GM12872 (cell line): ENCODE measurements around the gene PPP2R2B.

Experiments used
- CTCF ChIP-seq: IDR thresholded peaks from 3 replicates; pipeline ENCODE4 v1.5.1; 2011; ENCODE audit warnings: low read depth, mild to moderate bottlenecking, low read length, moderate library complexity; ENCODE audit not compliant: insufficient read depth

The PPP2R2B gene

DNA sequence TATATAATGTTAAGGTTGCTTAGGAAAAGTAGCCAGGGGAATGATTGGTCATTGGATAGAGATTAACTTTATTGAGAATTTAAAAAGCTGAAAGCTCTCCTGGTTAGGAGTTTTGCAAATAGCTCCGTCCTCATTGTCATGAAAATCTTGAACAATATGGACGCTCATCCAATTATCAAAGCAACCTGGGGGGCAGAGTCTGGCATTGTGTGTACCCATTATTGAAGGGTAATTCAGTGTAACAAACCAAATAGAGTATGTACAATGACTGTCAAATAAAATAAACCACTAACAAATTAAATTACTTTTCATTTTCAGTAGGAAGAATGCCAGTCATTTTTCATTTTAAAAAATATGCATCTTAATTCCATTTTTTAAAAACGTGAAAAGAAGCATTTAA is 218.6 kb downstream of the PPP2R2B start:
- no peak for TF ChIP-seq CTCF

DNA sequence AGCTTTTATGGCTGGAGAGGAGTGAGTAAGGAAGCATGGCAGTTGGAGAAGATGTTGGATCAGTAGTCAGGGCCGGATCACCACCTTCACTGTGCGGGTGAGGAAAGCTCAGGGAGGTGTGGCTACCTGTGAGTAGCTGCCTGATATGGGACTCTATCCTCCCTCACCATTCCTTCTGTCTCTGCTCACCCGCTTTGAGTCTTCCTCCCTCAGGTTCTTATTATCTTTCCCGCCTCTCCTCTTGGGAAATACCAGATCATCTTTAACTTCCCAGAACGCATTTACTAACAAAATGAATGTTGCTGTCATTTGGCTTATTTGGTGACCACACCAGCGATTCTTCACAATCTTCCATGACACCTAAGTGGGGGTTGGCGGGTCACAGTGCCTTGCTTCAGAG is 221.9 kb downstream of the PPP2R2B start:
- no peak for TF ChIP-seq CTCF

- TF ChIP-seq CTCF = no peak
Measured at GRCh38 chr5:146653560-146653959, 225.0 kb downstream of the PPP2R2B start.

DNA sequence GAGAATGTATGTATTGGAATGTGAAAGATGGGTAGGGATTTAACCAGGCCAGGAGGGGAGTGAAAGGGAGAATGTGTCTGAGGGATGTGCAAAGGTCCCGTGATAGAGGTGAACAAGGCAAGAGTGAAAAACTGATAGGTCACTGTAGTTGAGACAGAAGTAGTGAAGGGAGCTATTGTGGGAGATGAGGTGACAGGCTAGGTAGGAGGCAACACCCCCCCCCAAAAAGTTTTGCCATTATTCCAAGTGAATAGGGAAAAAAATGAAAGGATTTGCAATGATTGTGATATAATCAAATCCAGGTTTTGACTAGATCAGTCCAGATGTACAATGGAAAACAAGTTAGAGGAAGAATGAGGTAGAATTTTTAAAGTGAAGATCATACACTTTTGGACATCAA is 226.0 kb downstream of the PPP2R2B start:
- no peak for TF ChIP-seq CTCF

GRCh38 chr5:146647656-146648199 is 230.8 kb downstream of the PPP2R2B start:
- no peak for TF ChIP-seq CTCF

GRCh38 chr5:146646441-146646840 is 232.1 kb downstream of the PPP2R2B start:
- no peak for TF ChIP-seq CTCF

DNA sequence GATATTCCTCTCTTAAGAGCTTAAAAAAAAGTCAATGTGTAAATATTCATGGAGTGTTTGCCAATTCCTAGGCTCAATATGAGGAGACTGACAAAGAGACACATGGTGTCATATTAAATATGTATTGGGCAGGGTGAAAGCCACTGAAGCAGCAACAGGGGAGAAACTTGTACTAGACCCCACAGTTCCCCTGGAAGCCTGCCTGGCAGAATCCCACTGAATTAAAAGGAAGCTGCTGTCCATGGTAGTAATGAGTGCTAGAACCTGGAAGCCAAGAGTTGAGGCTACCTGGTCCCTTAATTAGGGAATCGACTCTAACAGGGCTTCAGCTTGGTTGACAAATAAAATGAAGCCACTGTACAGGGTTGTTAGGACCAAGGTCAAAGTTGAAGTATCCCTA is 233.2 kb downstream of the PPP2R2B start:
- no peak for TF ChIP-seq CTCF

DNA sequence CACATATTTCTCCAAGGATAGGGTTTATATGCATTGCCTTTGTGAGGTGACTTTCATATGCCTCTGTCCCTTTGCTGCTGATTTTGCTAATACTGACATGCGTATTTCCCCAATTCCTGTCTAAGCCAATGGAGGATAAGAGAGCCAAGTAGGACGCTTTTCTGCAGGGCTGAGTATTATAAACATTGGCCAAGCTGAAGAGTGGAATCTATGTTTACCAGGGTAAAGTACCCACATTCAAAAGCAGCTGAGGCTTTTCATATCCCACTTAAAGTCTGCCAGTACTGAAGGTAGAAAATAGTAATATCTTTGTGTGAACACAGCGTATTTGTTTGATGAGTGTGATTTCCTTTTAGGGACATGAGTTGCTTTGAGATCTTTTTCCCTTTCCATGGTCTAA is 233.7 kb downstream of the PPP2R2B start:
- no peak for TF ChIP-seq CTCF
